ENCODE results near the gene FAAP100.

Gene FAAP100

GRCh38 chr17:81517009-81517338, 35.2 kb downstream of the FAAP100 start:
- Histone ChIP-seq H3K36me3 (replicated peaks) (peaks cover 3% of the 10 kb centered on the region), H3K27ac (no peak overlapping the region), H3K4me3 (ENCODE audit: low read depth, low read length) (peak overlapping the region; percentile 82)

GRCh38 chr17:81516439-81516838, 35.7 kb downstream of the FAAP100 start:
- H3K36me3 ChIP-seq (replicated peaks), result peaks cover 9% of the 10 kb centered on the region
- DNase-seq, result no peak
- TF ChIP-seq CTCF (IDR thresholded peaks at IDR 0.05; ENCODE audit: low read depth, low read length, missing control alignments), result no peak
- no peak overlapping the region for H3K27ac ChIP-seq
- in situ Hi-C loops (cut with HindIII; ENCODE audit: low pct_ligation_motif_present, low sequenced_read_pairs), result loop anchor here (10.0 kb wide), 1 partner anchor 112 kb away; no protein-coding TSS in a partner anchor
- no peaks in the 10 kb centered on the region for H3K27me3 ChIP-seq (replicated peaks)
- H3K4me3 ChIP-seq (ENCODE audit: low read depth, low read length), result peak overlapping the region; percentile 82

More at GRCh38 chr17:81517009-81517338, 35.2 kb downstream of the FAAP100 start:
- no peak for DNase-seq
- TF ChIP-seq CTCF (IDR thresholded peaks at IDR 0.05; ENCODE audit: low read depth, low read length, missing control alignments), result no peak
- H3K27me3 ChIP-seq (replicated peaks), result no peaks in the 10 kb centered on the region
- in situ Hi-C loops (cut with HindIII; ENCODE audit: low pct_ligation_motif_present, low sequenced_read_pairs), result loop anchor here (10.0 kb wide), 1 partner anchor 112 kb away; no protein-coding TSS in a partner anchor

- Histone ChIP-seq H3K27me3 (replicated peaks) (no peaks in the 10 kb centered on the region), H3K27ac (peak overlapping the region; percentile 96), H3K4me3 (ENCODE audit: low read depth, low read length) (peak overlapping the region; percentile 82), H3K36me3 (replicated peaks) (peaks cover 17% of the 10 kb centered on the region)
- TF ChIP-seq CTCF (IDR thresholded peaks at IDR 0.05; ENCODE audit: low read depth, low read length, missing control alignments), result no peak
- no peak for DNase-seq
- in situ Hi-C loops (cut with HindIII; ENCODE audit: low pct_ligation_motif_present, low sequenced_read_pairs), result loop anchor here (10.0 kb wide), 1 partner anchor 111 kb away; no protein-coding TSS in a partner anchor
Observed at GRCh38 chr17:81515530-81516041, 36.6 kb downstream of the FAAP100 start.

GRCh38 chr17:81514739-81515529, 37.2 kb downstream of the FAAP100 start:
- Histone ChIP-seq H3K4me3 (ENCODE audit: low read depth, low read length) (peak overlapping the region; percentile 82), H3K27ac (peak overlapping the region; percentile 96), H3K36me3 (replicated peaks) (peaks cover 24% of the 10 kb centered on the region), H3K27me3 (replicated peaks) (no peaks in the 10 kb centered on the region)
- peak; percentile 64 for DNase-seq
- TF ChIP-seq CTCF (IDR thresholded peaks at IDR 0.05; ENCODE audit: low read depth, low read length, missing control alignments), result no peak
- in situ Hi-C loops (cut with HindIII; ENCODE audit: low pct_ligation_motif_present, low sequenced_read_pairs), result loop anchor here (10.0 kb wide), 1 partner anchor 110 kb away; no protein-coding TSS in a partner anchor

- H3K4me3 ChIP-seq (ENCODE audit: low read depth, low read length), result peak overlapping the region; percentile 57
- in situ Hi-C loops (cut with HindIII; ENCODE audit: low pct_ligation_motif_present, low sequenced_read_pairs), result loop anchor here (10.0 kb wide), 1 partner anchor 110 kb away; no protein-coding TSS in a partner anchor
- H3K27ac ChIP-seq, result peak overlapping the region; percentile 96
- no peaks in the 10 kb centered on the region for H3K27me3 ChIP-seq (replicated peaks)
- no peak for DNase-seq
- TF ChIP-seq CTCF (IDR thresholded peaks at IDR 0.05; ENCODE audit: low read depth, low read length, missing control alignments), result no peak
- peaks cover 29% of the 10 kb centered on the region for H3K36me3 ChIP-seq (replicated peaks)
Observed at GRCh38 chr17:81514489-81514738, 37.7 kb downstream of the FAAP100 start.

Data from brain microvascular endothelial cell (primary cell).